Posterior cingulate gyrus (tissue), 11 donors: Measurements from ENCODE around the gene TAF15.

ENCODE experiments used
- DNase-seq, 10 donors: peaks; one replicate each; pipeline versions ENCODE4 v3.0.0 to v3.0.0-alpha.2; 2020 to 2021; ENCODE audit warnings: mixed read lengths in 3 of 10
- intact Hi-C: fragments of 100-400 bp; cut with DNase I; formaldehyde crosslinking; loops from one replicate; pipeline ENCODE4 v1.15.1; 2023

Gene TAF15

DNA sequence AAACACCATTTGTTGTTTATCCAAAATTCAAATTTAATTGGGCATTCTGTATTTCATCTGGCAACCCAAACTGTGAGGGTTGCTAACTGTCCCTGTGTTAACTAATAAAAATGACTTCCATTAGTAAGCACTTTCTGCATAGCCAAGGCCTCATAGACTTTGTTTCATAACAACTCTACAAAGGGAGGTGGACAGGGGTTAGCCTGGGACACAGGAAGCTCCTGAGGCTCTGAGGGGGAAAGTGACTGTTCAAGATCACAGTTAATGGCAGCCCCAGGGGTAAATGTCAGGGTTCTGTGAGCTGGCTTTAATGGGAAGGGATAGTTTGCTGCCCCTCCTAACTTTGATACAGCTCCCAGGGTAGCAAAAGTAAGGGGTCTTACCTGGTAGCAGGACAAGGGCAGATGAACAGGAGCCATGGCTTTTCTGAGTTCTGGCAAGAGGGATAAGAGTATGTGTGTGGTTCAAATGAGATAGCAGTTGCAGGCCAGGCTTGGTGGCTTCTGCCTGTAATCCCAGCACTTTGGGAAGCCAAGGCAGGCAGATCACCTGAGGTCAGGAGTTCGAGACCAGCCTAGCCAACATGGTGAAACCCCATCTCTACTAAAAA is 57.2 kb downstream of the TAF15 start:
- DNase-seq, result no peak
- intact Hi-C loops, result no loop called here

DNA sequence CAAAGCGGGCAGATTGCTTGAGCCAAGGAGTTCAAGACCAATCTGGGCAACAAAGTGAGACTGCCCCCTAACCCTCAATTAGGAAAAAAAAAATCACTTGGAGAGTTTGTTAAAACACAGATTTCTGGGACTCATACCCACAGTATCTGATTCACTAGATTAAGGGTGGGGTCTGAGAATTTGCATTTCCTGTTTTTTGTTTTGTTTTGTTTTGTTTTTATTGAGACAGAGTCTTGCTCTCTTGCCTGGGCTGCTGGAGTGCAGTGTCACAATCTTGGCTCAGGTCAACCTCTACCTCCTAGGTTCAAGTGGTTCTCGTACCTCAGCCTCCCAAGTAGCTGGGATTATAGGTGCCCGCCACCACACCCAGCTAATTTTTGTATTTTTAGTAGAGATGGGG is 58.3 kb downstream of the TAF15 start:
- no peak for DNase-seq
- intact Hi-C loops, result no loop called here

DNA sequence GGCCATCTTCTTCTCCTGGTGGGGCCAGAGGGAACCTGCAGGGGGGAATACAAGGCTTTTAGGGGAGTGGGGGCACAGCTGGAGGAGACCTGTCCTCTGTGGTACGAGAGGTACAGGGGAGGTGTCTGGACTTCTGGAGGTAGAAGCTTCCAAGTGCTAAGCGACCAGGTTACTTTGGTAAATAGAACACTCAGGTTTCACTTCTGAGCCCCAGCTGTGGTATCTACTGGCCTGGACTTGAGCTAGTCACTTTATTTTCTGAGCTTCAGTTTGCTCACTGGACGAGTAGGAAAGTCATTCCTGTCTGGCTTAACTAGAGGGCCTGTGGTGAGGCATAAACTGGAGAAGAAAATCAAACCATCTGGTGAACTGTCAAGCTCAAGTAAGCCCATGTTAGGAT is 59.5 kb downstream of the TAF15 start, which contains the start of gene HEATR9:
Gene HEATR9 (minus strand): TSS at position 155 of the 400 bp plus-strand sequence. CDS start 149 bp downstream, at position 6.
- DNase-seq, result no peak
- intact Hi-C loops, result no loop called here

DNA sequence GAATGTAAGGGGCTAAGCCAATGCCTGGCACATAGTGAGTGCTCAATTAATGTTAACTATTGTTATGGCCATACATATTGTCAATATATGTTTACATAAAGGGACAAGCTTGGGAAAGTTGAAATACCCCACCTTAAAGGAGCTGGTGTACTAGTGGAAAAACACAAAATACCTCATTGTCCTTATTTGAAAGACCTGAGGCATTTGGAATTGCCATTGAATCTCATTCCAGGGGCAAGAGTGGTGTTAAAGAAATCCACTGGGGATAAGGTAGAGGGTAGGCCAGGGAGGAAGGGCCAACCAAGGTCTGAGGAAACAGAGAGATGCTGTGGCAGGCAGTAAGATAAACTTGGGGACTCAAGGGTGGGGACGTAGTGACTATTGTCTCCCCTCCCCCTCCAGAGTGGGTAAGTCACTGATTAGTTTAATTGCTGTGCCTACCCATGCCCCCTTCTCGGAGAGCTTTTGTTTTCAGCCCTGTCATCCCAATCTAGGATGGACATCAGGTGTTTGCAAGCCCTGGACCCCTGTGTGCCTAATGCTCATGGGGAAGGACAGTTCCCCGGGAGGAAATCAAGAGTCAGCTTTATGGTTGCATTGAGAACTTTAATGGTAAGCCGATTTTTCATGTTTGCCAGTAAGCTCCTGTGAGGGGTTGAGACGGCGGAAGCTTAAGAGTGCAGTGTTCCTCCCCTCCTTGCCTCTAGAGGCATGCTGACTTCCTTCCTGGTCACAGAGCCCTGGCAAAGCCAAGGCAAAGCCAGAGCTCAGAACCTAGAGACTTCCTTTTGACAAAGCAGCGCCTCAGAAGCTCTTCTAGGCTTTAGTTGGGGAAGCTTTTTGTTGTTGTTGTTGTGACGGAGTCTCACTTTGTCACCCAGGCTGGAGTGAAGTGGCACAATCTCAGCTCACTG is 61.9 kb downstream of the TAF15 start:
- intact Hi-C loops, result no loop called here
- no peak for DNase-seq

DNA sequence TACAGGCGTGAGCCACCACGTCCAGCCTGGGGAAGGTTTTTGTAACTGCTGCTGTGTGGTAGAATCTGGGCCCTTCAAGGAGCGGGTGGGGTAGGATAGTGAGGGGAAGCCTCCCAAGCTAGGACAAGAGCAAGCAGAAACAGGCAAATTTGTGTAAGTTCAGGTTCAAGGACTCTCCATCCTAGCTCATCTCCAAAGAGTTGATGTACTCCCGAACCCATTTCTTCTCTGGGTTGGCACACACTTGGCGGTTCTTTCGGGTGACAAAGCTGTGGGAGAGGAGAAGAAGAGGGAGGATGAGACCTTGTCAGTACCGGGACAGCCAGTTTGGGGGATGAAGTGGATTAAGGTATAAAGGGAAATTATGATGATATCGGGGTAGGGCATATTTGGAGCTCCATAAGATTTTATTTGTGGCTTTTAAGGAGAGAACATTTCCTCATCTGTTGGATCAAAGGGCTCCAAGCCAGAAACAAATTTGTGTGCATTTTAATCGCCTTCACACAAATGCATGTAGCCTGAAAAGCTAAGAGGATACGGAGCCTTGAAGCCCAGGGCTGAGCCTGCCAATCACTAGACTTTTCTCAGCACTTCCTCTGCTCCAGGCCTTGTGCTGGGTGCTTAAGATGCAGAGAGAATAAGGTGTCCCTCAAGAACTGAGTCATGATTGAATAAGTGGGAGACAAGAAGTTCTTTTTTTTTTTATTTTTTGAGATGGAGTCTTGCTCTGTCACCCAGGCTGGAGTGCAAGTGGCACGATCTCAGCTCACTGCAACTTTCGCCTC is 63.1 kb downstream of the TAF15 start:
- no peak for DNase-seq
- intact Hi-C loops, result no loop called here

DNA sequence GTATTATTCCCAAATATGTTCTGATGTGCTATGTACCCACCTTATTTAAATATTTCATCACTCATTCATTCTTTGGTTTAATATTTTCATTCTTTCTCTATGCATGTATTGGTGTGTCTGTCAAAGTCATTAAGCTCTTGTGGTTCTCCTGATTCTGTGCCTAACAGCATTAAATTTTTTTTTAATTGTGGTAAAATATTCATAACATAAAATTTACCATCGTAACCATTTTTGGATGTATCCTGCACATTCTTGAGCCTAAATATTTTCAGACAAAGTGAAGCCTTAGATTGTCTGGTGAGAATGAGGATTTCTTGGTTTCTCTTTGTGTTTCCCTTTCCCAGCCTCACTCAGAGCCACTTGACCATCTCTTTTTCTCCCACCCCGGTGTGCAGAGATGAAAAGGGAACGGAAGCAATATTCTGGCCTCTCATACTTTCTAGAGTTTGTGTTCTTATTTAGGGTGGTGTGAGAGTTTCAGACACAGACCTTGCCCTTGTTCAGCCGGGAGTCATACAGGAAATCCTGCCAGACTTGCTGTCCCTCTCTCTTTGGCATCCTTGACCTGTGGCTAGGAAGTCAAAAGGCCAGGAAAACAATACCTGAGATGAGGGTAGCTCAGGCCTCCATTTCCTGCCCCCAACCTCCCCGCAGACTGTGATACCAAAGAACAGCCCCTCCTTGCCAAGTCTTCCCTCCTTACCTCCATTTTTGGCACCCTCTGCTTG is 66.0 kb downstream of the TAF15 start:
- DNase-seq, result no peak
- intact Hi-C loops, result no loop called here

DNA sequence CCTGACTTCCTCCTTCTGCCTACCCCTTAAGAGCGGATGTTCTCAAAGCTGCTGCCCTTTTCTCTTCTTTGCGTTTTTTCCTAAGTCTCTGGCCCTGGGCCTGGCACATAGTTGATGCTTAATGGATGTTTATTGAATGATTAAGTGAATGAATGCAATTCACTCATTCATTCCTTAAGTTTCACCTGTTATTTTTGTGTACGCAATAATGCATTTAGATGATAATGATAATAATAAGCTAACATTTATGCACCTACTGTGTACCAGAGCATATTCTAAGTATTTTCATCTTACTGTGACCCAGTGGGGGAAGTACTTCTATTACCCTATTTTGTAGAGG is 66.5 kb downstream of the TAF15 start:
- intact Hi-C loops, result no loop called here
- DNase-seq, result no peak

DNA sequence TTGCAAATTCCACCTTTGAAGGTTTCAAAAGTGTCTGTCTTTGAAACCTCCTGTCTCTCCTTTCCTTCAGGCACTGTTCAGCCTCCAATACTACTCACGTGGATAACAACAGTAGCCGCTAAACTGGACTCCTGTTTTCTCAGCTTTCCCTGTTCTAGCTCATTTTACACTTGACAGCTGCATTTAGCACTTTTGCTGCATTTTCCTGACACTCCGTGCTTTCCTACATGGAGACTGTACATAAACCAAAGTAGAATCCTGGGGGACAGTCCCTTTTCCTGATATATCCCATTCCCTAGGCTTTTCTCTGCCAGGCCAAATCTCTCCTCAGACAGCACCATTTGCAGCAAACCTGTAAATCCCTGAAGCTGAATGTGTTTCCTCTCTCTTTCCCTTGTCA is 67.2 kb downstream of the TAF15 start:
- intact Hi-C loops, result no loop called here
- no peak for DNase-seq

DNA sequence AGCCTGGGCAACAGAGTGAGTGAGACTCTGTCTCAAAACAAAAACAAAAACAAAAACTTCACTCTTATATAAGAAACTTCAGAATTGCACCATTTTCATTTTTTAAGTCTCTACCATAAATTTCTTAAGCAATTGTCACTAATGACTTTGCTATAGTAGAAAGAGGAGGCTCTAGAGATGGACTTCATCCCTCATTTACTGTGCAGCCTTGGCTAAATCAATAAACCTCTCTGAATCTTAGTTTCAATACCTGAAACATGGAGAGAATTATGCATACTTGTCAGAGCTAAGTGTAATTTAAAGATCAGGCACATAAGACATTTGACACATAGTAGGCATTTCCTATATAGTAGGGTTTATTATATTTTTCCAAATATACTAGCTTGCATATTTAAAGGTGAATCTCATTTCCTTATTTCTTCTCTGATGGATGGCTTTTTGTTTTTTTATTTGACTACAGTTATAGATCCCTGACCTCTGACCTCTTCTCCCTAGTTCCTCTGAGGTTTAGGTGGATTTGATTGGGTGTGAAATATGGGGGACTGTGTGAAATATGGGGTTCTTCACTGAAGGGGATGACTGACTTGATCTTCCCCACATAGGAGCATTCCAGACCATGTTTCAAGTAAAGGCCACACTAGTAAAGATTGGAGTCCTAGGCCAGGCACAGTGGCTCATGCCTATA is 68.2 kb downstream of the TAF15 start:
- DNase-seq, result no peak
- intact Hi-C loops, result no loop called here

DNA sequence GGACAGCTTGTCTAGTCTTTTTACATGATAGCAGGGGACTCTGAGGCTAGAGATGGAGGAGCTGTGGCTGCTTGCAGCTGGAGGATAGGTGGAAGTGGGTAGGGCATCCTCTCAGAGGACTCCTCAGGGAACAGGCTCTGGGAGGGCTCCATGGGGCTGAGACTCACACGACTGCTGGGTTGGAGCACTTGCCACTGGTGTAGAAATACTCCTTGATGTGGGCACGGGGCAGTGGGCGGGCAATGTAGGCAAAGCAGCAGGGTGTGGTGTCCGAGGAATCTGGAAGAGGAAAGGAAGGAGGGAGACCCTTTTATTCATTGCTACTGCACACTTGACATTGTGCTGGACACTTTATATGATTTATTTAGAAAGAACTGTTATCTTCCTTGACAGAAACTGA is 69.1 kb downstream of the TAF15 start:
- intact Hi-C loops, result no loop called here
- no peak for DNase-seq

DNA sequence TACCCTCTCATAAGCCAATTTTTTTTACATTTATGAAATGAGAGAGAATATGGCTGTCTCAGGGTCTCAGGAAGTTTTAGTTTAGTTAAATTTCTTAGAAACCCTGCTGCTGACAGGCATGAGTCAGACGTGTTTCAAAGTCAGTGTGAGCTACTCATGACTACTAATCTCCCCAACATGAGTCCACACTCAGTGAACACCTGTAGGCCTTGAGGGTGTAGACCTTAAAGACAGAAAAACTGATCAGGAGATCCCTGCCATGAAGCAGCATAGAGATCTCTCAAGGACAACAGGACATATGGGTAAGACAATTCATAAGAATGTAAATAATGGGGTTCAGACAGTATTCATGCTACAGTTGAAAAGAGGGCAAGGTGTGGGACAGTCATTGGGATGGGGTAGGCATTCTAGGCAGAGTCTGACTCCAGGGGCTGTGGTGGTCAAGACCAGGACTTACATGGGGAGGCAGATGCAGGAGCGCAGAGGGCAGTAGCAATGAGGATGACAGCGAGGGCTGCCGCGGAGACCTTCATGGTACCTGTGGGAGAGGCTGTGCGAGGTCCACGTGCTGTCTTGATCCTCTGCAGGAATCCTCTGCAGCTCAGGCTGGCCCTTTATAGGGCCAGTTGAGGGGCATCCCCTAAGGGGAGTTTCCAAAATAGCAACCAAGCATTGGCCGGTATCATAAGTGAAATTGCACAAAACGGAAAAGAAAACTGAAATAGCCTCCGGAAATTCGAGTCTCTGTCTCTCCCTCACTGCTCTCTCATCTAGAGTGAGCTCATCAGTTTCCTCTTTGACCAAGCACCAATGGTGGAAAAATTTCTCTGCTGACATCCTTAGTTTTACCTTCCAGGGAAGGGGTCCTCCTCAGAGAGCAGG is 70.7 kb downstream of the TAF15 start, which contains the start of gene CCL5:
Gene CCL5 (minus strand): TSS at position 588 of the 882 bp plus-strand sequence.
- no peak for DNase-seq
- intact Hi-C loops, result no loop called here

DNA sequence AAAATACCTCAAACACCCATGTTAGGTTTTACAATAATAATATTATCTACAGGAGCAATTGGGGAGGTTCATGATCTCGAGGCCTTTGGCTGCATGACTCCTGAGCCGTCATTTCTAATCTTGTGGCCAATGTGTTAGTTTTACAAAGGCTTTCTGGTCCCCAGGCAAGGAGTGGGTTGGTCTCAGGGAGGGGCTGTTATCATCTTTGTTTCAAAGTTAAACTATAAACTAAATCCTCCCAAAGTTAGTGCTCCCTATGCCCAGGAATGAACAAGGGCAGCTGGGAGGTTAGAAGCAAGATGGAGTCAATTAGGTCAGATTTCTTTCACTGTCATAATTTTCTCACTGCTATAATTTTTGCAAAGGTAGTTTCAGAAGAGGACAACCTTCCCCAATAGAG is 80.0 kb downstream of the TAF15 start:
- DNase-seq, result no peak
- intact Hi-C loops, result no loop called here

DNA sequence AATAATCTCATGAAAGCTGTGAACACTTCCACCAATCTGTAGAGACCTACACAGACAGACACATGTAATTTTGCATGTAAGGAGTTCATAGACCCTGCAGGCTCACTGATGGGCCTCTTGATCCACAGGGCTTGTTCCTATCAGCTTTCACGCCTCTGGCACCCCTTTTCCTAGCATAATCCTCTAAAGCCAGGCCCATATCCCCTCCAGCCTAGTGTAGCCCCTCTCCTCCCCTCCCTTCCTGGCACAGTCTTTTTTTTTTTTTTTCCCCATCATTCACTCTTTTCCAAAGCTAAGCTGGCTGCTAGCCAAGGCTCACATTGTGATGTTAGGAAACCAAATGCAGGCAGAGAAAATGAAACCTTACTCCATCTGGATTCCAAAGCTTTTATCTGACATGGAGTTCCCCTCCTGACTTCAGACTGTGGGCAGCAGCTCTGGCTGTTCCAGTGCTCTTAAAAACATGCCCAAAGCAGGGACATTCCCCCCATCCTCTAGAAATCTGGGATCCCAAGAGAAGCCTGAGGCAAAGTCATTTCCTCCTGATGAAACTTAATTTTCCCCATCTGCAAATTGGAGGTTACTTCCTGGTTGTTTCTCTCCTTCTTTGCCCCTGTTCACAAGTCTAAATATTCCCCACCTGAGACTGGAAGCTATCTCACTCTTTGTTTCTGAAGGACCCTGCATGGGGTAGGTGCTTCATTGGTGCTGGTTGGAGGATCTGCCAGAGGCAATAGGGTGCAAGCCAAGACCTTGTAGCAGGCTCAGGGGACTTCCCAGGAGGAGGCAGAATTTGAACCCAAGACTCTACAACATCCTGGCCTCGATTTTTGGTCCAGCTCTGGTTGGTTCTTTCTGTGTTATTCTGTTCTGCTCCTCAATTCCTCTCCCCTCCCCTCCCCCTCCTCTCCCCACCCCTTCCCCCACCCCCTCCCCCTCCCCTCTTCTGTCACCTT is 80.8 kb downstream of the TAF15 start:
- intact Hi-C loops, result no loop called here
- peak in 2 of 10 donors; percentile 16 to 24 for DNase-seq

DNA sequence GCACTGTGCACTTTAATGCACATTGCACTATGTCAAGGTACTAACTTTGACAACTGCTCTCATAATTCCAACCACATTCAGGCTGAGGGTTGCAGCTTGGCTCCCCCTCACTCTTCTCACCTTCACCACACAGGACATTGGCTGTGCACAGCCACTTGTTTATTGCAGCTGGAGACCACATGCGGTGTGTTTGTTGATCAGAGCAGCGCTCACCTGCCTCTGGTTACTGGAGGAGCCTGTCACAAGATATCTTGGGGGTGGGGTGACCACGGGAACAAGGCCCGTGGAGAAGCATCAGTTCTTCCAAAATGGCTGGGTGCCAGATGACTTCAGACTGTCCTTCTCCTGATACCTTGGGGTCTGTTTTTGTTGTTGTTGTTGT is 81.5 kb downstream of the TAF15 start:
- DNase-seq, result no peak
- intact Hi-C loops, result no loop called here

DNA sequence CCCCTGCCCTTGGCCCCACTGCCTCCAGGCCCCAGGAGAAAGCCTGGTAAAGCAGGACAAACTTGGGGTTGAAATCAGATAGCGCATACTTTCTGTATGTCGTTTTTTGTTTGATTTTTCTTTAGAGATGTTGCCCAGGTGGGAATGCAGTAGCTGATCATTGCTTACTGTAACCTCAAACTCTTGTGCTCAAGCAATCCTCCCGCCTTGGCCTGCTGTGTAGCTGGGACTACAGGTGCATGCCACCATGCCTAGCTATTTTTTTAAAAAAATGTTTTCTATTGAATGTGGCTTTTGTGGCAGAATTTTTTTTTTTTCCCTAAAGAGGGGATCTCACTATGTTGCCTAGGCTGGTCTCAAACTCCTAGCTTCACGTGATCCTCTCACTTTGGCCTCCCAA is 82.0 kb downstream of the TAF15 start:
- intact Hi-C loops, result no loop called here
- no peak for DNase-seq

DNA sequence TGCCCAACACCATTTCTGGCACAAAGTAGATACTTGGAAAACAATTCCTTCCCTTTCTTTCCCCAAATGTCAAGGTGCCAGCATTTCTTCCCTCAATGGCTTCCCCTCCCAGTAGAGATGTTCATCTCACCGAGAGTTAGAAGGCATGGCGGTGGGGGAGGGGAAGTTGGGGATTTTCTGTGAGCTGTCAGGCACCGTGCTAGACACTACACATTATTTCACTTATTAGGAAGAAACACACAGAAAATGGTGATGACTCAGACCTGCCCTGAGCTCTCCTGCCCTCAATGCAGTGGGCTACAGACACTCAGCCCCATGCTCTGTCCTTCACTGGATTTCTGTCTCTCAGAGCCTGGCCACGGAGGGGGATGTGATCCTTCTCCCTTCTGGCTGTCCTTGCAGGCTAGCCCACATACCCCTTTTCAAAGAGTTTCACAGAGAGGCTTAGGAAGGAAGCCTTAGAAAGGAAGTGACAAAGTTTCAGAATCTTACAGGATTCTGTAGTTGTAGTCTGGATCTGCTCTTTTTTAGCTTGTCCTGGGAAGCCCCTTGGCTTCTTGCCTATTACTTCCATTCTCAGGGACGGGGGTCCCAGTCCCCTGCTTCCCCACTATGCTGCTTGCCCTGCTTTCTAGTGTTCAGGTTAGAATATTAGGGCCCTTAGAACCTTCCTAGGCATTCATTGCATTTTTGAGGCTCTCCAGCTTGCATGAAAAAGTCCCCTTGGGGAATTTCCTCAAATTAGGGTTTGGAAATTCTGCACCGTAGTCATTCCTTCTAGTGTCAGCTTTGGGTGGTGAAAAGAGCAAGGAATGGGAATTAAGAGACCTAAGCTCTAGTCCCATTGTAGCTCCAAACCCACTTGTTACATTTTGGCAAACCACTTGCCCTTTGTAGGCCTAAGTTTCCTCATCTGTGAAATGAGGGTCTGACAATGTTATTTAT is 83.1 kb downstream of the TAF15 start:
- DNase-seq, result no peak
- intact Hi-C loops, result no loop called here

DNA sequence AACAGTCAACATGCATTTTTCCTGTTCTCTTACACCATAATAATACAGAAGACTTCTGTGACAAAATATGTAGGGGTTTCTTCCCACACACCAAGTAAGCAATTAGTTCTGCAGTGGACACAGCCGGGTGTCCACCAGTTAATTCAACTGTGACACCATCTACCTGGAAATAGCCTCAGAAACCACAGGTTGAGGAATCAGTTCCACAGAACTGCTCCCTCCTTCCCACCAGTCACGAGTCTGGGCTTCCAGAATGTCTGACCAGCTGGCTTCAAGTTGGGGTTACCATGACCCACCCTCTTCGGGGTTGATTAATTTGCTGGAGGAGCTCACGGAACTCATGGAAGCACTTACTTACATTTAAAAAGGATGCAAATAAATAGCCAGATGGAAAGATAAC is 84.5 kb downstream of the TAF15 start:
- intact Hi-C loops, result no loop called here
- DNase-seq, result no peak
